HepG2 (cell line): ENCODE measurements around the gene DHRS1. TPM values are rescaled to one million over a fixed set of nuclear protein-coding genes. Genes with fewer than 3 reads are reported as not detected.

ENCODE experiments used
- HIVEP1 ChIP-seq: sonication (generic); formaldehyde crosslinking; IDR thresholded peaks from 2 replicates; pipeline ENCODE4 v1.4.0; 2020; ENCODE audit warnings: mild to moderate bottlenecking, missing genetic modification reagents
- KDM5B ChIP-seq: sonication (generic); formaldehyde crosslinking; IDR thresholded peaks from 2 replicates; pipeline ENCODE4 v1.4.0; 2020; ENCODE audit warnings: missing genetic modification reagents, mild to moderate bottlenecking, borderline replicate concordance
- MIXL1 ChIP-seq: IDR thresholded peaks from 2 replicates; pipeline ENCODE4 v1.6.1; 2016
- NR1H2 ChIP-seq: sonication (generic); formaldehyde crosslinking; IDR thresholded peaks from 2 replicates; pipeline ENCODE4 v1.8.1; 2022; ENCODE audit warnings: low read depth, missing genetic modification reagents, borderline replicate concordance
- NR2F1 ChIP-seq, 2 experiments: fragments of 450-650 bp in 1 of 2; formaldehyde crosslinking in 1 of 2; IDR thresholded peaks; 2 replicates each; pipeline versions ENCODE4 v1.5.0 to v1.6.1; 2016 to 2020; ENCODE audit warnings: mild to moderate bottlenecking in 1 of 2, missing compliant biosample characterization in 1 of 2, missing genetic modification reagents in 1 of 2, moderate library complexity in 1 of 2
- PPARG ChIP-seq: conservative IDR thresholded peaks from 2 replicates; pipeline ENCODE4 v1.6.1; 2016; ENCODE audit warnings: missing biosample characterization, missing genetic modification reagents
- REL ChIP-seq: sonication (generic); formaldehyde crosslinking; conservative IDR thresholded peaks from 2 replicates; pipeline ENCODE4 v1.8.0; 2022; ENCODE audit warnings: mild to moderate bottlenecking, missing genetic modification reagents, moderate library complexity
- RFXANK ChIP-seq: IDR thresholded peaks from 2 replicates; pipeline ENCODE4 v1.6.1; 2016
- RNF2 ChIP-seq: fragments of 450-650 bp; conservative IDR thresholded peaks from 2 replicates; pipeline ENCODE4 v1.6.1; 2016; ENCODE audit warnings: low read depth
- SMYD3 ChIP-seq: sonication (generic); formaldehyde crosslinking; IDR thresholded peaks from 2 replicates; pipeline ENCODE4 v1.8.1; 2023; ENCODE audit warnings: mild to moderate bottlenecking, missing genetic modification reagents
- ZFY ChIP-seq: sonication (generic); formaldehyde crosslinking; IDR thresholded peaks from 2 replicates; pipeline ENCODE4 v1.4.0; 2020; ENCODE audit warnings: missing genetic modification reagents
- ZNF703 ChIP-seq: sonication (generic); formaldehyde crosslinking; IDR thresholded peaks from 2 replicates; pipeline ENCODE4 v1.5.1; 2020; ENCODE audit warnings: missing genetic modification reagents, mild to moderate bottlenecking, moderate library complexity, borderline replicate concordance
- ZNF747 ChIP-seq: sonication (generic); formaldehyde crosslinking; IDR thresholded peaks from 2 replicates; pipeline ENCODE4 v1.8.1; 2023; ENCODE audit warnings: missing genetic modification reagents, mild to moderate bottlenecking, borderline replicate concordance
- ZNF773 ChIP-seq: sonication (generic); formaldehyde crosslinking; IDR thresholded peaks from 2 replicates; pipeline ENCODE4 v1.4.0; 2020; ENCODE audit warnings: missing genetic modification reagents, borderline replicate concordance
- ZSCAN21 ChIP-seq: sonication (generic); formaldehyde crosslinking; IDR thresholded peaks from 2 replicates; pipeline ENCODE4 v1.8.0; 2022; ENCODE audit warnings: mild to moderate bottlenecking, missing genetic modification reagents, moderate library complexity, borderline replicate concordance
- polyA plus RNA-seq, 8 experiments: library from polyadenylated mRNA; depleted of rRNA in 3 of 8; stranded (reverse) in 7 of 8; unstranded in 1 of 8; fragments of >200 nt; fragmentation: Illumina TruSeq in 4 of 8; extraction: Trizol in 4 of 8; gene quantifications; 2 replicates each; pipeline versions ENCODE4 v1.2.1 to v1.2.3, GENCODE V29; 2011 to 2016; ENCODE audit warnings: low read depth in 4 of 8, missing spikeins in 1 of 8, mixed read lengths in 1 of 8; ENCODE audit not compliant: insufficient read depth in 1 of 8
- total RNA-seq, 5 experiments: library from RNA; depleted of rRNA; stranded (reverse); fragments of >200 nt; fragmentation: Illumina TruSeq; extraction: Trizol; gene quantifications; 2 replicates each; pipeline ENCODE4 v1.2.3, GENCODE V29; 2016; ENCODE audit warnings: low read depth in 1 of 5
- TF ChIP-seq, protein P1 (sequence below): sonication (generic); formaldehyde crosslinking; IDR thresholded peaks from 2 replicates; pipeline ENCODE4 v1.4.0; 2020; ENCODE audit warnings: missing genetic modification reagents
- TF ChIP-seq, protein P2 (sequence below): sonication (generic); formaldehyde crosslinking; IDR thresholded peaks from 2 replicates; pipeline ENCODE4 v1.5.0; 2020; ENCODE audit warnings: missing genetic modification reagents
- TF ChIP-seq, protein P3 (sequence below): sonication (generic); formaldehyde crosslinking; IDR thresholded peaks from 2 replicates; pipeline ENCODE4 v1.8.0; 2022; ENCODE audit warnings: mild to moderate bottlenecking, missing genetic modification reagents, moderate library complexity
- TF ChIP-seq, protein P4 (sequence below): sonication (generic); formaldehyde crosslinking; IDR thresholded peaks from 2 replicates; pipeline ENCODE4 v1.8.1; 2023; ENCODE audit warnings: mild to moderate bottlenecking, moderate library complexity, missing genetic modification reagents
- TF ChIP-seq, protein P5 (sequence below): sonication (generic); formaldehyde crosslinking; IDR thresholded peaks from 2 replicates; pipeline ENCODE4 v1.4.0; 2020; ENCODE audit warnings: missing genetic modification reagents
- TF ChIP-seq, protein P6 (sequence below): sonication (generic); formaldehyde crosslinking; IDR thresholded peaks from 2 replicates; pipeline ENCODE4 v1.4.0; 2020; ENCODE audit warnings: mild to moderate bottlenecking, missing genetic modification reagents, borderline replicate concordance

Gene DHRS1
- total and polyA plus RNA-seq, 2 of the 13 experiments (the other 11 are each of a cell fraction or from before 2014, with no cell fraction given): 49.8 to 60.8 TPM

DNA sequence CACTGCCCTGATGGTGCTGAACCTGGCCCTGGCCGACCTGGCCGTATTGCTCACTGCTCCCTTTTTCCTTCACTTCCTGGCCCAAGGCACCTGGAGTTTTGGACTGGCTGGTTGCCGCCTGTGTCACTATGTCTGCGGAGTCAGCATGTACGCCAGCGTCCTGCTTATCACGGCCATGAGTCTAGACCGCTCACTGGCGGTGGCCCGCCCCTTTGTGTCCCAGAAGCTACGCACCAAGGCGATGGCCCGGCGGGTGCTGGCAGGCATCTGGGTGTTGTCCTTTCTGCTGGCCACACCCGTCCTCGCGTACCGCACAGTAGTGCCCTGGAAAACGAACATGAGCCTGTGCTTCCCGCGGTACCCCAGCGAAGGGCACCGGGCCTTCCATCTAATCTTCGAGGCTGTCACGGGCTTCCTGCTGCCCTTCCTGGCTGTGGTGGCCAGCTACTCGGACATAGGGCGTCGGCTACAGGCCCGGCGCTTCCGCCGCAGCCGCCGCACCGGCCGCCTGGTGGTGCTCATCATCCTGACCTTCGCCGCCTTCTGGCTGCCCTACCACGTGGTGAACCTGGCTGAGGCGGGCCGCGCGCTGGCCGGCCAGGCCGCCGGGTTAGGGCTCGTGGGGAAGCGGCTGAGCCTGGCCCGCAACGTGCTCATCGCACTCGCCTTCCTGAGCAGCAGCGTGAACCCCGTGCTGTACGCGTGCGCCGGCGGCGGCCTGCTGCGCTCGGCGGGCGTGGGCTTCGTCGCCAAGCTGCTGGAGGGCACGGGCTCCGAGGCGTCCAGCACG lies 16.4 kb upstream of the DHRS1 start (continued):
- TF ChIP-seq KDM5B (peak; percentile 100), ZNF747 (peak; percentile 89; the same call in 1 of the 2 replicates), NR1H2 (CRISPR knock-in tag) (peak; percentile 95), ZFY (CRISPR knock-in tag) (peak; percentile 98), ZSCAN21 (CRISPR knock-in tag) (peak; percentile 99), PPARG (CRISPR knock-in tag) (peak; percentile 93), RNF2 (peak; percentile 96), RFXANK (CRISPR knock-in tag) (peak; percentile 72; the same call in 1 of the 2 replicates), ZNF703 (CRISPR knock-in tag) (no peak; the same call in 1 of the 2 replicates), HIVEP1 (peak; percentile 90), REL (CRISPR knock-in tag) (no peak), SMYD3 (CRISPR knock-in tag) (peak; percentile 90; the same call in 1 of the 2 replicates), ZNF773 (CRISPR knock-in tag) (peak; percentile 99), NR2F1 (CRISPR knock-in tag; IDR thresholded peaks at IDR 0.05) (peak in 1 of 2 experiments; percentile 48; a peak in 3 of 4 replicates), MIXL1 (CRISPR knock-in tag) (peak; percentile 85)
- TF ChIP-seq, protein P1, sequence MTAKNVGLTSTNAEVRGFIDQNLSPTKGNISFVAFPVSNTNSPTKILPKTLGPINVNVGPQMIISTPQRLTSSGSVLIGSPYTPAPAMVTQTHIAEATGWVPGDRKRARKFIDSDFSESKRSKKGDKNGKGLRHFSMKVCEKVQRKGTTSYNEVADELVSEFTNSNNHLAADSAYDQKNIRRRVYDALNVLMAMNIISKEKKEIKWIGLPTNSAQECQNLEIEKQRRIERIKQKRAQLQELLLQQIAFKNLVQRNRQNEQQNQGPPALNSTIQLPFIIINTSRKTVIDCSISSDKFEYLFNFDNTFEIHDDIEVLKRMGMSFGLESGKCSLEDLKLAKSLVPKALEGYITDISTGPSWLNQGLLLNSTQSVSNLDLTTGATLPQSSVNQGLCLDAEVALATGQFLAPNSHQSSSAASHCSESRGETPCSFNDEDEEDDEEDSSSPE (CRISPR knock-in tag): peak; percentile 97
- TF ChIP-seq, protein P2, sequence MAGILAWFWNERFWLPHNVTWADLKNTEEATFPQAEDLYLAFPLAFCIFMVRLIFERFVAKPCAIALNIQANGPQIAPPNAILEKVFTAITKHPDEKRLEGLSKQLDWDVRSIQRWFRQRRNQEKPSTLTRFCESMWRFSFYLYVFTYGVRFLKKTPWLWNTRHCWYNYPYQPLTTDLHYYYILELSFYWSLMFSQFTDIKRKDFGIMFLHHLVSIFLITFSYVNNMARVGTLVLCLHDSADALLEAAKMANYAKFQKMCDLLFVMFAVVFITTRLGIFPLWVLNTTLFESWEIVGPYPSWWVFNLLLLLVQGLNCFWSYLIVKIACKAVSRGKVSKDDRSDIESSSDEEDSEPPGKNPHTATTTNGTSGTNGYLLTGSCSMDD (CRISPR knock-in tag): peak; percentile 99
- TF ChIP-seq, protein P3, sequence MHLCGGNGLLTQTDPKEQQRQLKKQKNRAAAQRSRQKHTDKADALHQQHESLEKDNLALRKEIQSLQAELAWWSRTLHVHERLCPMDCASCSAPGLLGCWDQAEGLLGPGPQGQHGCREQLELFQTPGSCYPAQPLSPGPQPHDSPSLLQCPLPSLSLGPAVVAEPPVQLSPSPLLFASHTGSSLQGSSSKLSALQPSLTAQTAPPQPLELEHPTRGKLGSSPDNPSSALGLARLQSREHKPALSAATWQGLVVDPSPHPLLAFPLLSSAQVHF (CRISPR knock-in tag): no peak
- TF ChIP-seq, protein P4, sequence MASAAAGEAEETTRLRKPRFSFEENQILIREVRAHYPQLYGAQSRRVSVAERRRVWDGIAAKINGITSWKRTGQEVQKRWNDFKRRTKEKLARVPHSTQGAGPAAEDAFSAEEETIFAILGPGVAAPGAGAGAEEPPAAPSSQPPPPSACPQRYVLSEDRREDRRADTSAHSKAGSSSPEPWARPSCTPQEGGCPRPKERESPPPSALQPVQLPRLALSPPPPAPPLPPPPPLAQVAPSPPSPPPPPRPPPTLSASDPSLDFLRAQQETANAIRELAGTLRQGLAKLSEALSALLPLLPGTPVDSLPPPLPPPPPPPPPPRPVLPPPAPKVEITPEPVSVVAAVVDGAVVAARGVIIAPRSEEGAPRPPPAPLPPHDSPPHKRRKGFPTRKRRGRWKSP (CRISPR knock-in tag): no peak
- TF ChIP-seq, protein P5, sequence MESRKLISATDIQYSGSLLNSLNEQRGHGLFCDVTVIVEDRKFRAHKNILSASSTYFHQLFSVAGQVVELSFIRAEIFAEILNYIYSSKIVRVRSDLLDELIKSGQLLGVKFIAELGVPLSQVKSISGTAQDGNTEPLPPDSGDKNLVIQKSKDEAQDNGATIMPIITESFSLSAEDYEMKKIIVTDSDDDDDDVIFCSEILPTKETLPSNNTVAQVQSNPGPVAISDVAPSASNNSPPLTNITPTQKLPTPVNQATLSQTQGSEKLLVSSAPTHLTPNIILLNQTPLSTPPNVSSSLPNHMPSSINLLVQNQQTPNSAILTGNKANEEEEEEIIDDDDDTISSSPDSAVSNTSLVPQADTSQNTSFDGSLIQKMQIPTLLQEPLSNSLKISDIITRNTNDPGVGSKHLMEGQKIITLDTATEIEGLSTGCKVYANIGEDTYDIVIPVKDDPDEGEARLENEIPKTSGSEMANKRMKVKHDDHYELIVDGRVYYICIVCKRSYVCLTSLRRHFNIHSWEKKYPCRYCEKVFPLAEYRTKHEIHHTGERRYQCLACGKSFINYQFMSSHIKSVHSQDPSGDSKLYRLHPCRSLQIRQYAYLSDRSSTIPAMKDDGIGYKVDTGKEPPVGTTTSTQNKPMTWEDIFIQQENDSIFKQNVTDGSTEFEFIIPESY: peak; percentile 96
- TF ChIP-seq, protein P6, sequence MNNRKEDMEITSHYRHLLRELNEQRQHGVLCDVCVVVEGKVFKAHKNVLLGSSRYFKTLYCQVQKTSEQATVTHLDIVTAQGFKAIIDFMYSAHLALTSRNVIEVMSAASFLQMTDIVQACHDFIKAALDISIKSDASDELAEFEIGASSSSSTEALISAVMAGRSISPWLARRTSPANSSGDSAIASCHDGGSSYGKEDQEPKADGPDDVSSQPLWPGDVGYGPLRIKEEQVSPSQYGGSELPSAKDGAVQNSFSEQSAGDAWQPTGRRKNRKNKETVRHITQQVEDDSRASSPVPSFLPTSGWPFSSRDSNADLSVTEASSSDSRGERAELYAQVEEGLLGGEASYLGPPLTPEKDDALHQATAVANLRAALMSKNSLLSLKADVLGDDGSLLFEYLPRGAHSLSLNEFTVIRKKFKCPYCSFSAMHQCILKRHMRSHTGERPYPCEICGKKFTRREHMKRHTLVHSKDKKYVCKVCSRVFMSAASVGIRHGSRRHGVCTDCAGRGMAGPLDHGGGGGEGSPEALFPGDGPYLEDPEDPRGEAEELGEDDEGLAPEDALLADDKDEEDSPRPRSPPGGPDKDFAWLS (CRISPR knock-in tag): peak; percentile 31; the same call in 1 of the 2 replicates
